MCF 10A (cell line): Measurements from ENCODE around the gene ISCA2. TPM values are rescaled to one million over a fixed set of nuclear protein-coding genes. Genes with fewer than 3 reads are reported as not detected.

ENCODE experiments used
- BruUV-seq: library from RNA; stranded (reverse); fragments of 400-500 nt; replicated peaks from 2 replicates; lab custom pipeline; 2021; lab: Mats Ljungman, UMichigan
- CTCF ChIA-PET: fragments of 300-600 bp; sonication (Branson Sonifier 250); formaldehyde crosslinking; extraction: SDS; loops from one replicate; lab custom pipeline; 2021; ENCODE audit warnings: antibody characterized with exemption, inconsistent platforms; lab: Yijun Ruan, JAX
- POLR2A ChIA-PET: fragments of 300-600, 350-650 bp; sonication (Branson Sonifier 250); formaldehyde crosslinking; extraction: SDS; loops from one replicate; lab custom pipeline; 2020; ENCODE audit warnings: antibody characterized with exemption, inconsistent platforms; lab: Yijun Ruan, JAX
- DNase-seq: peaks from one replicate; pipeline ENCODE4 v3.0.0-alpha.2; 2018; ENCODE audit not compliant: unreplicated experiment
- H3K27ac Mint-ChIP-seq: one replicate; pipeline ENCODE4 v1.8.0; 2022; ENCODE audit warnings: mild to moderate bottlenecking, low read depth, mixed read lengths; ENCODE audit not compliant: unreplicated experiment
- H3K27me3 Mint-ChIP-seq: one replicate; pipeline ENCODE4 v1.8.0; 2022; ENCODE audit warnings: mixed read lengths; ENCODE audit not compliant: insufficient read depth, unreplicated experiment
- H3K36me3 Mint-ChIP-seq: one replicate; pipeline ENCODE4 v1.8.0; 2022; ENCODE audit warnings: mild to moderate bottlenecking, moderate library complexity, mixed read lengths; ENCODE audit not compliant: insufficient read depth, unreplicated experiment
- H3K4me1 Mint-ChIP-seq: one replicate; pipeline ENCODE4 v1.8.0; 2022; ENCODE audit warnings: mixed read lengths; ENCODE audit not compliant: insufficient read depth, unreplicated experiment
- H3K4me3 Mint-ChIP-seq: one replicate; pipeline ENCODE4 v1.8.0; 2022; ENCODE audit warnings: mild to moderate bottlenecking, moderate library complexity, mixed read lengths; ENCODE audit not compliant: unreplicated experiment
- H3K9me3 Mint-ChIP-seq: one replicate; pipeline ENCODE4 v1.8.0; 2022; ENCODE audit warnings: mixed read lengths; ENCODE audit not compliant: unreplicated experiment
- CTCF ChIP-seq: fragments of 200-600 bp; IDR thresholded peaks from one replicate; pipeline ENCODE4 v1.8.0; 2022; ENCODE audit warnings: antibody characterized with exemption, mild to moderate bottlenecking; ENCODE audit not compliant: unreplicated experiment
- intact Hi-C: fragments of 100-400 bp; cut with micrococcal nuclease; formaldehyde crosslinking; loops from 2 replicates; pipeline ENCODE4 v1.14.1; 2022
- total RNA-seq: library from RNA; stranded (reverse); gene quantifications from 2 replicates; pipeline ENCODE4 v1.2.3, GENCODE V29; 2022

ISCA2 gene
- total RNA-seq, 1 experiment from 2014 or later: 13.9 TPM

GRCh38 chr14:74525361-74525851 lies 31.8 kb downstream of the ISCA2 start:
- CTCF ChIA-PET: interaction anchor here (0.6 to 1.5 kb wide), 5 partner anchors 19 to 830 kb away, joined by 3 to 6 read pairs (median 4); no protein-coding TSS in a partner anchor
- Mint-ChIP-seq H3K36me3 (no peaks in the 10 kb centered on the region), H3K4me3 (no peak overlapping the region), H3K4me1 (no peaks in the 10 kb centered on the region), H3K27ac (no peak overlapping the region), H3K9me3 (no peaks in the 10 kb centered on the region), H3K27me3 (no peaks in the 10 kb centered on the region)
- POLR2A ChIA-PET: no interaction called here
- no peak for TF ChIP-seq CTCF
- no TSS peak for BruUV-seq
- DNase-seq: no peak
- intact Hi-C loops: no loop called here

- peaks cover 10% of the 10 kb centered on the region for H3K4me1 Mint-ChIP-seq
- no peak overlapping the region for H3K27ac Mint-ChIP-seq
- POLR2A ChIA-PET: interaction anchor here (0.8 kb wide), 1 partner anchor 10 kb away, joined by 3 read pairs; no protein-coding TSS in a partner anchor
- no peak overlapping the region for H3K4me3 Mint-ChIP-seq
- no TSS peak for BruUV-seq
- H3K27me3 Mint-ChIP-seq: no peaks in the 10 kb centered on the region
- DNase-seq: no peak
- intact Hi-C loops: no loop called here
- H3K9me3 Mint-ChIP-seq: no peaks in the 10 kb centered on the region
- peaks cover 4% of the 10 kb centered on the region for H3K36me3 Mint-ChIP-seq
- CTCF ChIA-PET: interaction anchor here (0.6 to 1.4 kb wide), 2 partner anchors 314 to 379 kb away, joined by 3 to 6 read pairs; no protein-coding TSS in a partner anchor
- no peak for TF ChIP-seq CTCF
Observed at GRCh38 chr14:74526854-74527585, 33.5 kb downstream of the ISCA2 start.

GRCh38 chr14:74527736-74528280 lies 34.2 kb downstream of the ISCA2 start:
- Mint-ChIP-seq H3K27ac (no peak overlapping the region), H3K27me3 (no peaks in the 10 kb centered on the region), H3K4me1 (peaks cover 12% of the 10 kb centered on the region), H3K36me3 (peaks cover 4% of the 10 kb centered on the region), H3K4me3 (no peak overlapping the region), H3K9me3 (no peaks in the 10 kb centered on the region)
- no TSS peak for BruUV-seq
- POLR2A ChIA-PET: no interaction called here
- no peak for TF ChIP-seq CTCF
- intact Hi-C loops: no loop called here
- DNase-seq: no peak
- CTCF ChIA-PET: interaction anchor here (0.6 kb wide), 1 partner anchor 313 kb away, joined by 3 read pairs; no protein-coding TSS in a partner anchor

GRCh38 chr14:74528406-74528805 lies 34.8 kb downstream of the ISCA2 start:
- POLR2A ChIA-PET: no interaction called here
- Mint-ChIP-seq H3K4me1 (peaks cover 12% of the 10 kb centered on the region), H3K4me3 (no peak overlapping the region), H3K36me3 (peaks cover 4% of the 10 kb centered on the region), H3K27ac (no peak overlapping the region), H3K9me3 (no peaks in the 10 kb centered on the region), H3K27me3 (no peaks in the 10 kb centered on the region)
- CTCF ChIA-PET: no interaction called here
- TF ChIP-seq CTCF: no peak
- BruUV-seq: no TSS peak
- intact Hi-C loops: no loop called here
- no peak for DNase-seq
